T-cell (primary cell): Measurements from ENCODE around the gene TMSB10. TPM values are rescaled to one million over a fixed set of nuclear protein-coding genes. Genes with fewer than 3 reads are reported as not detected.

Experiments
- ATAC-seq, 4 experiments: fragments of 200-7000 bp in 3 of 4; fragments of 150-1000 bp in 1 of 4; cut with Tn5 transposase; replicated peaks in 1 of 4; 1 replicate in 3 of 4; 2 replicates in 1 of 4; pipeline ENCODE4 v1.10.0; 2021; ENCODE audit warnings: moderate library complexity in 3 of 4, mild to moderate bottlenecking in 2 of 4, moderate number of reproducible peaks in 1 of 4
- CTCF ChIA-PET, 2 donors: fragments of 300-600 bp; sonication (Branson Sonifier 250); formaldehyde crosslinking; loops; one replicate each; lab custom pipeline; 2022; ENCODE audit warnings: antibody characterized with exemption in 2 of 2; lab: Charles Lee
- POLR2A ChIA-PET, 2 donors: fragments of 300-600 bp; sonication (Branson Sonifier 250); formaldehyde crosslinking; loops; one replicate each; lab custom pipeline; 2022; ENCODE audit warnings: antibody characterized with exemption in 2 of 2; lab: Charles Lee
- DNase-seq, 35 experiments: peaks; one replicate each; pipeline versions ENCODE4 v3.0.0 to v3.0.0-alpha.2; 2013 to 2023
- H3K27ac ChIP-seq: one replicate; pipeline ENCODE4 v1.5.1; 2013; ENCODE audit warnings: low read length
- H3K27me3 ChIP-seq, 2 experiments: replicated peaks in 1 of 2; 1 replicate in 1 of 2; 2 replicates in 1 of 2; pipeline versions ENCODE4 v1.6.1 to v1.7.0; 2013; ENCODE audit warnings: low read length in 1 of 2, mixed read lengths in 1 of 2; ENCODE audit not compliant: control insufficient read depth in 2 of 2, insufficient read depth in 2 of 2; ENCODE audit errors: extremely low read depth in 1 of 2
- H3K36me3 ChIP-seq, 2 donors: 1 replicate in 1 of 2; 2 replicates in 1 of 2; pipeline versions ENCODE4 v1.6.1 to v1.7.0; 2013; ENCODE audit warnings: low read length in 1 of 2; ENCODE audit not compliant: control insufficient read depth in 2 of 2, insufficient read depth in 1 of 2; ENCODE audit errors: extremely low read depth in 1 of 2
- H3K4me1 ChIP-seq, 2 experiments: 1 replicate in 1 of 2; 2 replicates in 1 of 2; pipeline versions ENCODE4 v1.6.1 to v1.7.0; 2013; ENCODE audit warnings: low read length in 2 of 2, mixed read lengths in 1 of 2; ENCODE audit not compliant: insufficient read depth in 2 of 2, control insufficient read depth in 1 of 2; ENCODE audit errors: extremely low read depth in 1 of 2
- H3K4me3 ChIP-seq, 2 donors: 1 replicate in 1 of 2; 2 replicates in 1 of 2; pipeline versions ENCODE4 v1.5.1 to v1.7.0; 2013; ENCODE audit warnings: mild to moderate bottlenecking in 2 of 2, low read length in 1 of 2, moderate library complexity in 1 of 2; ENCODE audit not compliant: control insufficient read depth in 1 of 2; ENCODE audit errors: extremely low read depth in 1 of 2
- H3K9me3 ChIP-seq: 2 replicates; pipeline ENCODE4 v1.7.0; 2013
- H3K27ac Mint-ChIP-seq, 2 donors: one replicate each; pipeline ENCODE4 v1.8.0; 2020 to 2021; ENCODE audit warnings: mild to moderate bottlenecking in 2 of 2, mixed read lengths in 2 of 2
- H3K27me3 Mint-ChIP-seq, 2 donors: one replicate each; pipeline ENCODE4 v1.8.0; 2021 to 2022; ENCODE audit warnings: mixed read lengths in 2 of 2
- H3K36me3 Mint-ChIP-seq: one replicate; pipeline ENCODE4 v1.8.0; 2021; ENCODE audit warnings: mixed read lengths
- H3K4me1 Mint-ChIP-seq, 3 donors: one replicate each; pipeline ENCODE4 v1.8.0; 2020 to 2022; ENCODE audit warnings: mixed read lengths in 3 of 3, mild to moderate bottlenecking in 1 of 3
- H3K4me3 Mint-ChIP-seq, 3 donors: one replicate each; pipeline ENCODE4 v1.8.0; 2020 to 2022; ENCODE audit warnings: mild to moderate bottlenecking in 3 of 3, mixed read lengths in 3 of 3, moderate library complexity in 3 of 3
- H3K9me3 Mint-ChIP-seq, 3 donors: one replicate each; pipeline ENCODE4 v1.8.0; 2020 to 2022; ENCODE audit warnings: mixed read lengths in 3 of 3
- WGBS: methylation state at CpG from one replicate; pipeline ENCODE4 v1.1.5; 2013; ENCODE audit warnings: missing lambda C conversion rate; ENCODE audit not compliant: insufficient coverage; 5-methylcytosine and 5-hydroxymethylcytosine counted together
- total RNA-seq, 35 experiments: library from RNA in 6 of 35; stranded (reverse) in 6 of 35; fragments of 120-200 nt in 1 of 35; gene quantifications; one replicate each; pipeline versions ENCODE4 v1.2.1 to v1.2.4 and lab custom pipeline; 2013 to 2026

TMSB10 gene
- total RNA-seq = 1,000 to 10,000 TPM; 1,423 to 1,890 (median 1,689) TPM
- 4,931 TPM for total RNA-seq (2013)
- 358 to 1,169 (median 628) reads per million in 29 experiments for total RNA-seq (lab: John Stamatoyannopoulos, UW)

GRCh38 chr2:84905181-84906107, at the start of gene TMSB10:
TSS of gene TMSB10 (plus strand) at chr2:84905656.
- Mint-ChIP-seq H3K27ac (peak within 1 kb of the TSS; percentile 94 to 95), H3K4me3 (peak within 1 kb of the TSS; percentile 94 to 96 (median 96)), H3K9me3 (peaks cover 7 to 18% (median 7%) of the 10 kb centered on the region in 3 donors), H3K36me3 (peaks cover 16% of the 10 kb centered on the region), H3K27me3 (no peaks in the 10 kb centered on the region), H3K4me1 (peaks cover 52 to 62% (median 53%) of the 10 kb centered on the region in 3 donors)
- WGBS = under 1% methylated on average over 80 of the region's 94 CpGs
- H3K27ac ChIP-seq = peak within 1 kb of the TSS; percentile 76
- ChIA-PET POLR2A (interaction anchor here (0.7 to 2.3 kb wide), 11 partner anchors 11 to 64 kb away, joined by 3 to 9 read pairs (median 3); partner anchors contain the start of gene TRABD2A (in 1 of the 2)), CTCF (interaction anchor here (0.8 to 3.1 kb wide), 5 partner anchors 20 to 31 kb away, joined by 4 to 50 read pairs (median 4); no protein-coding TSS in a partner anchor)
- peak; percentile 71 to 82 (median 72) for ATAC-seq
- peak within 1 kb of the TSS; percentile 88 to 96 for H3K4me3 ChIP-seq
- DNase-seq = peak; percentile 77 to 93 (median 88)
- peaks cover 26 to 38% of the 10 kb centered on the region in 2 experiments for H3K4me1 ChIP-seq
- no peaks in the 10 kb centered on the region for H3K9me3 ChIP-seq
- H3K27me3 ChIP-seq = no peaks in the 10 kb centered on the region
- peaks cover 0 to 6% of the 10 kb centered on the region in 2 donors for H3K36me3 ChIP-seq

- peak; percentile 59 to 66 (median 64) for ATAC-seq
- peaks cover 63% of the 10 kb centered on the region for H3K36me3 Mint-ChIP-seq
- peak in 13 of 35 experiments; percentile 22 to 53 (median 43) for DNase-seq
- POLR2A ChIA-PET = interaction anchor here in 1 of 2 donors (0.6 kb wide), 1 partner anchor 27 kb away, joined by 5 read pairs; no protein-coding TSS in a partner anchor
- Histone ChIP-seq H3K27me3 (peaks cover 0 to 3% of the 10 kb centered on the region in 2 experiments), H3K4me1 (peaks cover 71 to 91% of the 10 kb centered on the region in 2 experiments), H3K36me3 (peaks cover 2 to 11% of the 10 kb centered on the region in 2 donors), H3K4me3 (peak overlapping the region; percentile 6 to 29), H3K27ac (peak overlapping the region; percentile 66), H3K9me3 (no peaks in the 10 kb centered on the region)
- H3K9me3 Mint-ChIP-seq = peaks cover 6 to 7% (median 6%) of the 10 kb centered on the region in 3 donors
- CTCF ChIA-PET = interaction anchor here (0.7 to 1.0 kb wide), 2 partner anchors 73 to 149 kb away, joined by 4 to 6 read pairs; no protein-coding TSS in a partner anchor
- peak overlapping the region; percentile 98 for H3K27ac Mint-ChIP-seq
- H3K4me1 Mint-ChIP-seq = peaks cover 95 to 98% (median 95%) of the 10 kb centered on the region in 3 donors
- no peaks in the 10 kb centered on the region for H3K27me3 Mint-ChIP-seq
- peak overlapping the region; percentile 65 to 76 (median 72) for H3K4me3 Mint-ChIP-seq
- no CpG with 5 or more reads among the region's 11 CpGs for WGBS
Observed at GRCh38 chr2:84855731-84856130, 49.7 kb upstream of the TMSB10 start.

GRCh38 chr2:84856787-84857186, 48.7 kb upstream of the TMSB10 start:
- Mint-ChIP-seq H3K4me1 (peaks cover 94 to 98% (median 95%) of the 10 kb centered on the region in 3 donors), H3K9me3 (peaks cover 6 to 7% (median 6%) of the 10 kb centered on the region in 3 donors), H3K36me3 (peaks cover 59% of the 10 kb centered on the region), H3K27me3 (no peaks in the 10 kb centered on the region), H3K27ac (peak overlapping the region; percentile 98), H3K4me3 (peak overlapping the region; percentile 26 to 76 (median 50))
- peak overlapping the region in 1 of 2 donors; percentile 29 for H3K4me3 ChIP-seq
- peaks cover 74 to 93% of the 10 kb centered on the region in 2 experiments for H3K4me1 ChIP-seq
- H3K9me3 ChIP-seq = no peaks in the 10 kb centered on the region
- POLR2A ChIA-PET = interaction anchor here in 1 of 2 donors (1.1 kb wide), 1 partner anchor 15 kb away, joined by 3 read pairs; no protein-coding TSS in a partner anchor
- CTCF ChIA-PET = interaction anchor here (0.5 to 1.0 kb wide), 2 partner anchors 74 to 424 kb away, joined by 3 read pairs; no protein-coding TSS in a partner anchor
- peak overlapping the region; percentile 66 for H3K27ac ChIP-seq
- WGBS = 57% methylated on average over 3 of the region's 6 CpGs
- ATAC-seq (peak; percentile 31 to 47 (median 41)), DNase-seq (peak in 3 of 35 experiments; percentile 25 to 53 (median 27))
- H3K27me3 ChIP-seq = peaks cover 0 to 3% of the 10 kb centered on the region in 2 experiments
- H3K36me3 ChIP-seq = peaks cover 2 to 11% of the 10 kb centered on the region in 2 donors

GRCh38 chr2:84857566-84857965, 47.9 kb upstream of the TMSB10 start:
- 90% methylated on average over 4 of the region's 5 CpGs for WGBS
- Mint-ChIP-seq H3K27me3 (no peaks in the 10 kb centered on the region), H3K9me3 (peaks cover 6 to 7% (median 6%) of the 10 kb centered on the region in 3 donors), H3K4me3 (peak overlapping the region in 2 of 3 donors; percentile 7 to 76), H3K4me1 (peaks cover 94 to 98% (median 95%) of the 10 kb centered on the region in 3 donors), H3K36me3 (peaks cover 54% of the 10 kb centered on the region), H3K27ac (peak overlapping the region; percentile 98)
- Histone ChIP-seq H3K36me3 (peaks cover under 1 to 5% of the 10 kb centered on the region in 2 donors), H3K9me3 (no peaks in the 10 kb centered on the region), H3K4me3 (no peak overlapping the region), H3K27ac (peak overlapping the region; percentile 66), H3K4me1 (peaks cover 77 to 93% of the 10 kb centered on the region in 2 experiments), H3K27me3 (no peaks in the 10 kb centered on the region)
- POLR2A ChIA-PET = interaction anchor here (0.6 to 1.3 kb wide), 5 partner anchors 9 to 47 kb away, joined by 3 to 5 read pairs (median 4); no protein-coding TSS in a partner anchor
- CTCF ChIA-PET = interaction anchor here (1.0 to 1.2 kb wide), 4 partner anchors 8 to 116 kb away, joined by 3 to 7 read pairs (median 3); no protein-coding TSS in a partner anchor
- DNase-seq (peak in 2 of 35 experiments; percentile 5 to 9), ATAC-seq (no peak)

- Mint-ChIP-seq H3K9me3 (peaks cover 3% of the 10 kb centered on the region in 3 donors), H3K36me3 (peaks cover 49% of the 10 kb centered on the region), H3K27me3 (no peaks in the 10 kb centered on the region), H3K4me3 (peak overlapping the region in 1 of 3 donors; percentile 76), H3K27ac (peak overlapping the region; percentile 98), H3K4me1 (peaks cover 93 to 97% (median 94%) of the 10 kb centered on the region in 3 donors)
- WGBS = 95% methylated on average over 2 of the region's 3 CpGs
- H3K27ac ChIP-seq = peak overlapping the region; percentile 66
- ATAC-seq (no peak), DNase-seq (peak in 2 of 35 experiments; percentile 9 to 12)
- CTCF ChIA-PET = interaction anchor here in 1 of 2 donors (1.1 to 1.2 kb wide), 3 partner anchors 9 to 117 kb away, joined by 3 to 7 read pairs (median 3); no protein-coding TSS in a partner anchor
- H3K27me3 ChIP-seq = no peaks in the 10 kb centered on the region
- no peaks in the 10 kb centered on the region for H3K9me3 ChIP-seq
- POLR2A ChIA-PET = interaction anchor here (1.1 to 1.3 kb wide), 2 partner anchors 9 to 12 kb away, joined by 4 to 5 read pairs; no protein-coding TSS in a partner anchor
- H3K4me1 ChIP-seq = peaks cover 82 to 95% of the 10 kb centered on the region in 2 experiments
- H3K36me3 ChIP-seq = peaks cover 0 to 2% of the 10 kb centered on the region in 2 donors
- H3K4me3 ChIP-seq = no peak overlapping the region
Observed at GRCh38 chr2:84858123-84858522, 47.3 kb upstream of the TMSB10 start.
